Left ventricle myocardium inferior (tissue), 1 donor: ENCODE results near the gene MGMT. TPM values are rescaled to one million over a fixed set of nuclear protein-coding genes. Genes with fewer than 3 reads are reported as not detected.

ENCODE experiments used
- DNase-seq: peaks from one replicate; pipeline ENCODE4 v3.0.0-alpha.2; 2020
- H3K27ac ChIP-seq: fragments of 200-600 bp; replicated peaks from 2 replicates; pipeline ENCODE4 v1.8.0; 2021
- H3K27me3 ChIP-seq: fragments of 200-600 bp; 2 replicates; pipeline ENCODE4 v1.8.0; 2021; ENCODE audit warnings: low read depth
- H3K36me3 ChIP-seq: fragments of 200-600 bp; 2 replicates; pipeline ENCODE4 v1.8.0; 2021
- H3K4me1 ChIP-seq: fragments of 200-600 bp; 2 replicates; pipeline ENCODE4 v1.8.0; 2021
- H3K4me3 ChIP-seq: fragments of 200-600 bp; 2 replicates; pipeline ENCODE4 v1.8.0; 2021; ENCODE audit warnings: mild to moderate bottlenecking, moderate library complexity
- H3K9me3 ChIP-seq: fragments of 200-600 bp; replicated peaks from 2 replicates; pipeline ENCODE4 v1.8.0; 2021
- intact Hi-C: fragments of 100-400 bp; cut with micrococcal nuclease; formaldehyde crosslinking; loops from one replicate; pipeline ENCODE4 v1.11.0; 2022
- total RNA-seq: library from RNA; stranded (reverse); fragmentation: NEBNext Ultra II Directional; extraction: Animal tissue kit (Norgen Biotek cat#: 25700); gene quantifications from one replicate; pipeline ENCODE4 v1.2.1, GENCODE V29; 2021
- TF ChIP-seq, protein P1 (sequence below): fragments of 200-600 bp; IDR thresholded peaks from 2 replicates; pipeline ENCODE4 v1.8.0; 2021; ENCODE audit warnings: antibody characterized with exemption, mild to moderate bottlenecking, borderline replicate concordance
- donor health status: DM: no; HTN: yes; CAD: no; lungs with severe emphysema.

The MGMT gene
- total RNA-seq, 1 donor from 2014 or later = 15.4 TPM

DNA sequence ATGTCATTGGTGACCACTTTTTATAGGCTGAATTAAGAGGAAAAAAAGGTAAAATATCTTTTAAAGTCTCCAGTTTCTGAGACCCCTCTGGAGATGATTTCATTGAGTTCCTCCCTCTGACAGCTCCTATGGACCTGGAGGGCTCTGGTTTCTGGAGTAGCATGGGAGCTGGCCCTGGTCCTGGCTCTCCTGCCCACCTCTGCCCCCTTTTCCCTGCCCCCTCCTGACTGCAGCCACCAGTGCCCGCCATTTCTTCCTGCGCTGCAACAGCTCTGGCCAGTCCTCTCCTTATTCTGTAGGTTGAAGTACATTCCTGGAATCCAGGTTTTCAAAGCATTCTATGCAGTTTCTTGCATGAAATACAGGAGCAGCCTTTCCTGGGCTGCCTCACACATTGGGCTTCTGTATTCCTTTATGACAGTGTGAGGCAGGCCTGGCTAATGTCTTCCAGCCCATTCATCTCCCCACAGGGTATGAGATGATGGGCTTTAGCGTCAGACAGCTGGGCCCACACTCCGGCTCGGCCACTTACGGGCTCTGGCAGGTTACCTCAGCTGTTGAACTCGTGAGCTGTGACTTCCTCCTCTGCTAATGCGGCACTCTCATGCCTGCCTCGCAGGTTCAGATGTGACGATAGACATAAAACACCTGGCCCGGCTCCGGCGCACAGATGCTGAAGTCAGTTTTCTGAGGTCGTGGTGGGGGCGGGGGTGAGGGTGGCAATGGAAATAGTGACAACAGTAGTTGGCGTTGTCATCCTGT, 101.7 kb downstream of the MGMT start:
- no peaks in the 10 kb centered on the region for H3K9me3 ChIP-seq
- no peaks in the 10 kb centered on the region for H3K4me1 ChIP-seq
- peaks cover 3% of the 10 kb centered on the region for H3K36me3 ChIP-seq
- H3K27ac ChIP-seq = no peak overlapping the region
- no peak overlapping the region for H3K4me3 ChIP-seq
- DNase-seq = no peak
- intact Hi-C loops = no loop called here
- no peaks in the 10 kb centered on the region for H3K27me3 ChIP-seq
- TF ChIP-seq, protein P1, sequence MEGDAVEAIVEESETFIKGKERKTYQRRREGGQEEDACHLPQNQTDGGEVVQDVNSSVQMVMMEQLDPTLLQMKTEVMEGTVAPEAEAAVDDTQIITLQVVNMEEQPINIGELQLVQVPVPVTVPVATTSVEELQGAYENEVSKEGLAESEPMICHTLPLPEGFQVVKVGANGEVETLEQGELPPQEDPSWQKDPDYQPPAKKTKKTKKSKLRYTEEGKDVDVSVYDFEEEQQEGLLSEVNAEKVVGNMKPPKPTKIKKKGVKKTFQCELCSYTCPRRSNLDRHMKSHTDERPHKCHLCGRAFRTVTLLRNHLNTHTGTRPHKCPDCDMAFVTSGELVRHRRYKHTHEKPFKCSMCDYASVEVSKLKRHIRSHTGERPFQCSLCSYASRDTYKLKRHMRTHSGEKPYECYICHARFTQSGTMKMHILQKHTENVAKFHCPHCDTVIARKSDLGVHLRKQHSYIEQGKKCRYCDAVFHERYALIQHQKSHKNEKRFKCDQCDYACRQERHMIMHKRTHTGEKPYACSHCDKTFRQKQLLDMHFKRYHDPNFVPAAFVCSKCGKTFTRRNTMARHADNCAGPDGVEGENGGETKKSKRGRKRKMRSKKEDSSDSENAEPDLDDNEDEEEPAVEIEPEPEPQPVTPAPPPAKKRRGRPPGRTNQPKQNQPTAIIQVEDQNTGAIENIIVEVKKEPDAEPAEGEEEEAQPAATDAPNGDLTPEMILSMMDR = no peak

DNA sequence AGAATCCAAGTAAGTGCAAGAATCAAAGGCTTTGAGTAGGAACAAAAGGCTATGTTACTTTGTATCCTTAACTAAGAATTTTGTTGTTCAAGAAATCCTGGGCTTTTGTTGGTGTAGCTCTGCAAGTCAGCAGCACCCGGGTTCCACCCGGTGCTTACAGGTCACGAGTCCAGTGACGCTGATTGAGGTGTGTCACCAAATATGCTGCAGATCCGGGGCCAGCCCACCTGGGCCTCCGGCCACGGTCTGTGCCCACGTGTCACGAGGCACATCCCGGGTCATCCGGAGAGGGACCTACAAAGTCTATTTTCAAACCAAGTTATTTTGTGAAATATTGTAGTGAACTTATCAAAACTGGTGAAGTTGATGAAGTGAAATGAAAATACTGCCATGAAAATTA, 103.1 kb downstream of the MGMT start:
- no peak overlapping the region for H3K4me3 ChIP-seq
- H3K27ac ChIP-seq = no peak overlapping the region
- peaks cover 3% of the 10 kb centered on the region for H3K36me3 ChIP-seq
- H3K4me1 ChIP-seq = no peaks in the 10 kb centered on the region
- TF ChIP-seq, protein P1 = no peak
- H3K27me3 ChIP-seq = no peaks in the 10 kb centered on the region
- H3K9me3 ChIP-seq = no peaks in the 10 kb centered on the region
- intact Hi-C loops = no loop called here
- DNase-seq = no peak

DNA sequence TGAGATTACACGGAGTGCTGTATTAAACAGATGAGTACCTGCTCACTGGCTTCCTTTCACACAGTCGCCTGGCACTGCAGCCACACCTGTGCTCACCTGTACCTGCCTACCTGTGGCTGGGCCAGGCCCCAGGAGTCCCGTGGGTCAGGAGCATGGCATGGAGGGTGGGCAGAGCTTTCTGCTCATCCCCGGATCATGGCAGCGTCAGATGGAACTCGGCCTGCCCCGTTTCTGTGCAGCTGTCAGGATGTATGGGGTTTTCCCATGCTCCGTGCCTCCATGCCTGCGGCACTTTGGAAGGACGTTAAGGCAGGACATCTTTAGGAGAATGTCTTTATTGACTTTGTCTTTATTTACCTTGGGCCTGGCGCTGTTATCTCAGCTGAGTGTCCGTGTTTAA, 112.2 kb downstream of the MGMT start:
- H3K4me3 ChIP-seq = no peak overlapping the region
- TF ChIP-seq, protein P1 = no peak
- intact Hi-C loops = no loop called here

DNA sequence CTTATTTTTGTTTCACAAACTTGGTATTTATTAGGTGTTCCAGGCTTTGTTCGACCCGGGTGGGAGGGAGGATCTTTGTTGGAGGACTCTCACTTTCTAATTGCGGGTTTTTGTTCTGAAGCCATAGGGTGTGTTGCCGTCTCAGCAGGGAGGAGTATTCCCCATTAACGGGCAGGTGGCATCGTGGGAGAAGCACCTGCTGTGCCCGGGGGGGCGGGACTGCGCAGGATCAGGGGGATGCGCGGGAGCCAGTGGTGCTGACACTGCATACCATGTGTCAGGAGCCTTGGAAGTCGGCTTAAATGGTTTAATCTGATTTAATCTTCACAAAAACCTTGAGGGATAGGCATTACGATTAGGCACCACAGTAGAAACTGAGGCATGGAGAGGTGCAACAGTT, 113.0 kb downstream of the MGMT start:
- DNase-seq = no peak
- Histone ChIP-seq H3K36me3 (peaks cover under 1% of the 10 kb centered on the region), H3K27ac (no peak overlapping the region), H3K9me3 (no peaks in the 10 kb centered on the region), H3K4me1 (no peaks in the 10 kb centered on the region), H3K4me3 (no peak overlapping the region), H3K27me3 (no peaks in the 10 kb centered on the region)
- TF ChIP-seq, protein P1 = no peak
- intact Hi-C loops = no loop called here

More for the DNA sequence above, 112.2 kb downstream of the MGMT start:
- Histone ChIP-seq H3K27me3 (no peaks in the 10 kb centered on the region), H3K27ac (no peak overlapping the region), H3K9me3 (no peaks in the 10 kb centered on the region), H3K4me1 (no peaks in the 10 kb centered on the region), H3K36me3 (no peaks in the 10 kb centered on the region)
- no peak for DNase-seq

DNA sequence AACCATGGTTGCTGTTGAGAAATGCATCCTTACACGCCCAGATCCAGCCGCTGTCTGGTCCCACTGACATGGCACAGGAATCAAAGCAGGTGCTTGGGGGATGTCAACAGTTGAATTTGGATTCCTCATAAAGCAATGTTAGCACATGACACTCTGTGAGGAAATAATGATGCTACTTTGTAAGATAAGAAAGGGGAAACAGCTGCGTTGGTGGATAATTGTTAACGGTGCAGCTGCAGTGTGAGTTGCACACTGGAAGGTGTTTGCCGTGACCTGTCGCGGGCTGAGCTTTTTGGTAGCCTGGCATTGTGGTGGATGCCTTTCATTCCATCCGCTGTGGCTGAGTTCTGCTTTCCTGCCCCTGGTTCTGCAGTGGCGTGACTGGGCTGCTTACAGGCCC, 113.9 kb downstream of the MGMT start:
- Histone ChIP-seq H3K4me1 (no peaks in the 10 kb centered on the region), H3K36me3 (peaks cover 8% of the 10 kb centered on the region), H3K4me3 (no peak overlapping the region), H3K9me3 (peaks cover 8% of the 10 kb centered on the region), H3K27me3 (no peaks in the 10 kb centered on the region), H3K27ac (no peak overlapping the region)
- TF ChIP-seq, protein P1 = no peak
- intact Hi-C loops = no loop called here
- DNase-seq = no peak
